ENCODE data around the gene TOMM5.

DNA sequence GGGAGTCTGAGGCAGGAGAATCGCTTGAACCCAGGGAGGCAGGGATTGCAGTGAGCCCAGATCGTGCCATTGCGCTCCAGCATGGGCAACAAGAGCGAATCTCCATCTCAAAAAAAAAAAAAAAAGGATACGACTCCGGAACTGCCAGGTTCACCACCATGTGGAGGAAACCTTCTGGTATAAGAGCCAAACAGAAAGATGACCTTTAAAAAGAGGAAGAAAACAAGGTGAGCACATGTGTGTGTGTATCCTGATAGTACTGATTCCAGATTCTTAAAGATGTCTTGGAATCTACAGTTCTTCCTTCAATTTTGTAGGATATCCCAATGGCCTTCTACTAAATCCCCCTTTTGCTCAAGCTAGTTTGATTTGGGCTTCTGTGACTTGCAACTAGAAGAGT lies 49.9 kb downstream of the TOMM5 start:
- TF ChIP-seq, protein P1, sequence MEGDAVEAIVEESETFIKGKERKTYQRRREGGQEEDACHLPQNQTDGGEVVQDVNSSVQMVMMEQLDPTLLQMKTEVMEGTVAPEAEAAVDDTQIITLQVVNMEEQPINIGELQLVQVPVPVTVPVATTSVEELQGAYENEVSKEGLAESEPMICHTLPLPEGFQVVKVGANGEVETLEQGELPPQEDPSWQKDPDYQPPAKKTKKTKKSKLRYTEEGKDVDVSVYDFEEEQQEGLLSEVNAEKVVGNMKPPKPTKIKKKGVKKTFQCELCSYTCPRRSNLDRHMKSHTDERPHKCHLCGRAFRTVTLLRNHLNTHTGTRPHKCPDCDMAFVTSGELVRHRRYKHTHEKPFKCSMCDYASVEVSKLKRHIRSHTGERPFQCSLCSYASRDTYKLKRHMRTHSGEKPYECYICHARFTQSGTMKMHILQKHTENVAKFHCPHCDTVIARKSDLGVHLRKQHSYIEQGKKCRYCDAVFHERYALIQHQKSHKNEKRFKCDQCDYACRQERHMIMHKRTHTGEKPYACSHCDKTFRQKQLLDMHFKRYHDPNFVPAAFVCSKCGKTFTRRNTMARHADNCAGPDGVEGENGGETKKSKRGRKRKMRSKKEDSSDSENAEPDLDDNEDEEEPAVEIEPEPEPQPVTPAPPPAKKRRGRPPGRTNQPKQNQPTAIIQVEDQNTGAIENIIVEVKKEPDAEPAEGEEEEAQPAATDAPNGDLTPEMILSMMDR (conservative IDR thresholded peaks at IDR 0.05), result no peak
- TF ChIP-seq ZFX (IDR thresholded peaks at IDR 0.05), result no peak
